RCC 7860 (cell line): ENCODE results near the gene TEX19.
A peak's percentile ranks its signal among the peaks of the same experiment; 100 is the strongest.
"Not testable (repeated sequence)": the region's sequence is repeated elsewhere in the genome, so short reads cannot be mapped to it uniquely, and the experiment has no call there.

Experiments
- DNase-seq: peaks from one replicate; pipeline ENCODE4 v3.0.0-alpha.2; 2015; ENCODE audit warnings: low spot score
- FAIRE-seq: peaks from 2 replicates; lab custom pipeline; 2012; peaks lifted over from hg19 to GRCh38; lab: Jason Lieb, UNC

The TEX19 gene

DNA sequence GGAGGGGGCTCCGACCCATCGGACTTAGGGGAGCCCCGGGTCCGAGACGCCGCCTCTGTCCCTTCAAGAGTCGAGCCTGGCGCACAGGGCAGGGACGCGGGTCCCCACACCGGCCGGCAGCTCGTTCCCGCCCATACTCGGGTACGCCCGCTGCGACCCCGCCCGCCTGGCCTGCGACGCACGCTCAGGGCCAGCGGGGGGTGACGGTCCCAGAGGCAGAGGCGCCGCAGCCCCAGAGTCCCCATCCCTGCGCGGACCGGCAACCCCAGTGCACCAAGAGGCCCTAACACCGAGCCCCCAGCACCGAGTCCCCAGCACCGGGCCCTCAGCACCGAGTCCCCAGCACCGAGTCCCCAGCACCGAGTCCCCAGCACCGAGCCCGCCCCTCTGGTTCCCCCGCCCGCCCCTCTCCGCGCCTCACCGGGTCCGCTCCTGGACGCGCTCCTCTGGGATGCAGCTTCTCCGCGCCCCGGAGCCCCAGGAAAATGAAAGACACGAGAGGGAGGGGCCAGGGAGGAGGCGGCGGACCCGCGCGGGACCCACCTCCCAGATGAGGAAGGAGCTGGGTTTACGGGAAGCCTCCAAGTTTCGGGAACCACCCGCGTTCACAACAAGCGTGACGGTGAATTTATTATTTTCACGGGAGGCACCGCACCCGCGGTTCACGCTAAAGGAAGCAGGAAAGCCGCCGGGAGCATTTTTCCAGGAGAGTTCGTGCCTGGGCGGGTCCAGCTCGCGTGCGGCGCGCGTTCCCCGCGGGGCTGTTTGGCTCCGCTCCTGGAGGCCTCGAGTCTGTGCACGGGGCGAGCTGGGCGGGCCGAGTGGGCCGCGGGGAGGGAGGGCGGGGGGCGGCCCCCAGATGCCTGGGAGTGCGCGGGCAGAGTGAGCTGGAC lies 25.5 kb upstream of the TEX19 start, which contains the start of gene SECTM1:
Gene SECTM1 (minus strand): TSS at position 488 of the 893 bp plus-strand sequence. CDS start 6,526 bp downstream, outside the sequence.
- FAIRE-seq (no peak), DNase-seq (no peak)

DNA sequence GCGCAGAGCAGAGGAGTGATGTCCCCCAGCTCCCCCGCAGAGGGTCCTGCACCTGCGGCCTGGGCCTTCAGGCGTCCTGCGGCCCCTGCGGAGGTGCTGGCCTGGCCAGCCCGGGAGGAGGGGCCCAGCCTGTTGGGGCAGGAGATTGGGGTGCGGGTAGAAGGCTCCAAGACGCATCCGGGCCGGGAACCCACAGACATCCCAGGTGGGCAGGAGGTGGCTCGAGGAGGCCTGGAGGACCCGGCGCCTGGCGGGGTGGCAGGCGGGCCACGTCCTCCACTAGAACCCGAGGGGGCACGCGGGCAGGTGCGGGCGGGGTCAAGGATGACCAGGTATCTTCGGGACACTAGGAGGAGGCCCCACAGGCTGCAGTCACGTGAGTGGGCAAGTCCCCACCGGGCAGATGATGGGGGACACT lies 24.8 kb upstream of the TEX19 start:
- FAIRE-seq (no peak), DNase-seq (no peak)

- no peak for FAIRE-seq
These were observed 24.2 kb upstream of the TEX19 start for GRCh38 chr17:82334622-82335394.

DNA sequence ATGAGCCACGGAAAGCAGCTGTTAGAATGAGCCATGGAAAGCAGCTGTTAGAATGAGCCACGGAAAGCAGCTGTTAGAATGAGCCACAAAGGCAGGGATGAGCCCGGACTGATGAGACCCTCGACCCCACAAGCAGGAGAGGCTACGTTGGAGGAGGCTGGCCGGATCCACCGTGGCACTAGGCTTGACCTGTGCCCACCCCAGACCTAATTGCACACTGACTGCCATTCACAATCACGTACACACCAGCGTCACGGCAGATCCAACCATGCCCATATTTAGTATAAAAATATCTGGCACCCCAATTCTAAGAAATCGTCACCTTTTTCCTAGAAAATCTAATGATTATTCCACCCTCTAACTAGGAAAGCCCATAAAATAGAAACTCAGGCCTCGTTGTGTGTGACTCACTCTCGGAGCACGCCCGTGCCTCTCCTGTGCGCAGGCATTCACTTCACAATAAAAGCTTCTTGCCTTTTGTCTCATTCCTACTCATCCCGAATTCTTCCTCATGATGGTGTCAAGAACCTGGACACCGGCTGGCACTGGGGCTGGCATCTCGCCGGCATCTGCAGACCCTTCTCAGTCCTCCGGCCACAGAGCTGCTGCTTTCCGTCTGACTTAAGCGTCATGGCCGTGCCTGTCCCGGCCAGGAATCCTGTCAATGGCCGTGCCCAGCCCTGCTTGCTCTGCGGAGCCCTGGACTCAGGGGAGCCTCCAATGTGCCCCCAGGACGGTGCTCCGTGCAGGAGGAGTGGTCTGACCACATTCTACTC lies 20.0 kb upstream of the TEX19 start:
- FAIRE-seq: peak; percentile 82
- peak; percentile 85 for DNase-seq

More at GRCh38 chr17:82334622-82335394, 24.2 kb upstream of the TEX19 start:
- DNase-seq: no peak

GRCh38 chr17:82339634-82340580 lies 19.1 kb upstream of the TEX19 start:
- no peak for FAIRE-seq

DNA sequence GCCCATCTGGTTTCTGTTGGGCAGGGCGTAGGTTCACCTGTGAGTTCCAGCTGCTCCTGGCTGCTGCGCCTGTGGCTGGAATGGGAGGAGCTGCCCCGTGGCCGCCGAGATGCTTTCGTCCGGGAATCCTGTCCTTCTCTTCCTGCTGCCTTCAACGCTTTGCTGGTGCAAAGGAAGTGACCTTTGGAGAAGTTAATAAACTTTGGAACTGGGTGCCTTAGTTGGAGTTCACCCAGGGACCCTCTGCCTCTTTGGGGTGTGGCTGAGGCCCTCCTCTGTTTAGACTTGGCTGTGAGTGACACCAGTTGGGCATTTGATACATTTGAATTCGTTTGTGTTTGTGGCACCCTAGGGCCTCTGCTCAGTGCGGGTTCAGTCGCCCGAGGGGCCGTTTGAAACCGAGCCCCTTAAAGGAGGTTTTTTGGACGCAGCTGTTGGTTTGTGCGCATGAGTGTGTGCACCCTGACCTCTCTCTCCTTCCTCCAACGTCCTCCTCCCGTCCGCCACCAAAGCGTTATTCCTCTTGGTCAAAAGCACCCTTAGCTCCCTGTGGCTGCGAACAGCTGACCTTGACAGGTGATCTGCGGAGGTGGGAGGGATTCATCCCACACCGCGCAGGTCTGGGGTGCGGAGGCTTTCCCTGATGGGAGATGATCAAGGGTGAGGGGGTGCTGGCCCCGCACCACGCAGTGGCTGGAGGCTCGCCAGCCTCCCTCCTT lies 16.5 kb upstream of the TEX19 start:
- FAIRE-seq (no peak), DNase-seq (no peak)

More at GRCh38 chr17:82339634-82340580, 19.1 kb upstream of the TEX19 start:
- no peak for DNase-seq

DNA sequence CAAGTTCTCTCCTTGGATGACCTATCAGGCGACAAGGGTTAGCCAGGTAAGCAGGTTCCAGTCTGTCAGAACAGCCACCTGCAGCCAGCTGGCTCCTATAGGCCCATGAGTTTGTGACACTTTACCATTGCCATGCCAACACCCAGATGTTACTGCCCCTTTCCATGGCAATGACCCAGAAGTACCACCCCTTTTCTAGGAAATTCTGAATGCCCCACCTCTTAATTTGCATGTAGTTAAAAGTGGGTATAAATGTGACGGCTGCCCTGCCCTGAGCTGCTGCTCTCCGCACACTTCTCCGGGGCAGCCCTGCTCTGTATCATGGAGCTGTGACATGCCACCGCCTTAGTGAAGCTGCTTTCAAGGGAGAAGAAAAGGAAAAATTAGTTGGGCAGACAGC lies 15.5 kb upstream of the TEX19 start:
- DNase-seq (no peak), FAIRE-seq (no peak)

GRCh38 chr17:82344175-82344907 lies 14.7 kb upstream of the TEX19 start:
- FAIRE-seq: no peak
- no peak for DNase-seq

DNA sequence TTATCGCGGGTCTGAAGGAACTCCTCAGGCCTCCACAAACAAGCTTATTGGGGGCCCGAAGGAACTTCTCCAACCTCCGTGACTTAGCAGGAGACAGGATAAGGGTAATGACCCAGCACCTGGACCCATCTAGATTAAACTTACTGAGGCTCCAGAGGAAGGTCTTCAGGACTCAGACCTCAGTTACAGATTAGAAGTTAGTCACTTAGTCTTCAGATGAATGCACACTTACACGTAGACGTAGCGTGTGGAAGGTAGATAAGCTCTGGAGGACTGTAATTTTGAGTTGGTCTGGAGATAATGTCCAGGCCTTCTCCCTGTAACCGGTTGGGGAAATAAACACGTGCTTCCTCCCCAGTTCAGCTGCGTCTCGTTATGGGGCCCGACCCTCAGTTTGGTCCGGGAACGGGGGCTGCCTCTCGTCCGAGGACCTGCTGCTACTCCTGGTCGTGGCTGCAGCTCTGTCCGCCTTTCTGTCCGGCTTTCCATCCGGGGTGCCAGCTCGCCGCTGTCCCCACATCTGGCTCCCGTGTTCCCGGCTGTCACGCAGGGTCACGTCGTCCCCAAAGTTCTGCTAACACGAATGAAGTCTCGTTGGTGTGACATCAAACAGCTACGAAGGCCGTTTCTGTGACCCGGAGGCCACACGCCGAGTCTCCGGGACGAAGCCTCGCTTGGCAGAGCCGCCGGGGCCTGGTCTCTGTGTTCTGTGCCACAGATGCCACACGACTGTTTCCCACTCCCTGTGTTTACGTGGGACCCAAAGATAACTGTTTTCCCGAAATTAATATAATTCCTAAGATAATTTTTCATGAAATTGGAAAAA lies 13.7 kb upstream of the TEX19 start:
- no peak for DNase-seq
- no peak for FAIRE-seq

GRCh38 chr17:82346342-82347300 lies 12.4 kb upstream of the TEX19 start:
- FAIRE-seq (no peak), DNase-seq (no peak)

DNA sequence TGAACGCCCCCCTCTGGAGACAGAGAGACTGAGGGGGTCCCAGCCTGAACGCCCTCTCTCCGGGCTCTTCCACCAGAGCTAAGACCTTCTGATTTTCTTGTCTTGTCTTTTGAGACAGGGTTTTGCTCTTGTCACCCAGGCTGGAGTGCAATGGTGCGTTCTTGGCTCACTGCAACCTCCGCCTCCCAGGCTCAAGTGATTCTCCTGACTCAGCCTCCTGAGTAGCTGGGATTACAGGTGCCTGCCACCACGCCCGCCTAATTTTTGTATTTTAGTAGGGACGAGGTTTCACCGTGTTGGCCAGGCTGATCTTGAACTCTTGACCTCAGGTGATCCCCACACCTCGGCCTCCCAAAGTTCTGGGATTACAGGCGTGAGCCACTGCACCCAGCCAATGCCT lies 11.1 kb upstream of the TEX19 start:
- not testable (repeated sequence) for FAIRE-seq, DNase-seq

- no peak for DNase-seq
- no peak for FAIRE-seq
These were observed 10.6 kb upstream of the TEX19 start for GRCh38 chr17:82348434-82348833.

GRCh38 chr17:82348866-82349265 lies 10.2 kb upstream of the TEX19 start:
- DNase-seq: no peak
- no peak for FAIRE-seq

GRCh38 chr17:82349287-82349701 lies 9.8 kb upstream of the TEX19 start:
- FAIRE-seq (no peak), DNase-seq (no peak)

GRCh38 chr17:82350182-82351030 lies 8.6 kb upstream of the TEX19 start:
- DNase-seq (no peak), FAIRE-seq (no peak)
